Spleen (tissue), 11 donors: ENCODE results near the gene DNAAF9. TPM values are rescaled to one million over a fixed set of nuclear protein-coding genes. Genes with fewer than 3 reads are reported as not detected.

Experiments
- DNase-seq: peaks from one replicate; pipeline ENCODE4 v3.0.0-alpha.2; 2020
- H3K27ac ChIP-seq, 8 donors: fragments of 200-600 bp; sonication (generic) in 7 of 8; 1 replicate in 4 of 8; 2 replicates in 4 of 8; pipeline versions ENCODE4 v1.5.0 to v1.8.0; 2016 to 2021; ENCODE audit warnings: inconsistent platforms in 4 of 8, mild to moderate bottlenecking in 4 of 8, moderate library complexity in 1 of 8
- H3K27me3 ChIP-seq, 7 donors: fragments of 200-600 bp; sonication (generic) in 6 of 7; replicated peaks in 1 of 7; 1 replicate in 4 of 7; 2 replicates in 3 of 7; pipeline versions ENCODE4 v1.5.0 to v1.8.0; 2016 to 2021; ENCODE audit warnings: inconsistent platforms in 3 of 7, mild to moderate bottlenecking in 1 of 7
- H3K36me3 ChIP-seq, 6 donors: fragments of 200-600 bp; sonication (generic) in 5 of 6; 1 replicate in 4 of 6; 2 replicates in 2 of 6; pipeline versions ENCODE4 v1.5.0 to v1.8.0; 2016 to 2021; ENCODE audit warnings: inconsistent platforms in 2 of 6
- H3K4me1 ChIP-seq, 6 donors: fragments of 200-600 bp; sonication (generic) in 5 of 6; 1 replicate in 3 of 6; 2 replicates in 3 of 6; pipeline versions ENCODE4 v1.5.0 to v1.8.0; 2016 to 2021; ENCODE audit warnings: inconsistent platforms in 3 of 6
- H3K4me3 ChIP-seq, 8 donors: fragments of 200-600 bp; sonication (generic) in 7 of 8; 1 replicate in 4 of 8; 2 replicates in 4 of 8; pipeline versions ENCODE4 v1.5.0 to v1.8.0; 2016 to 2021; ENCODE audit warnings: inconsistent platforms in 4 of 8, mild to moderate bottlenecking in 4 of 8, moderate library complexity in 2 of 8
- H3K9me3 ChIP-seq, 8 donors: fragments of 200-600 bp; sonication (generic) in 7 of 8; 1 replicate in 4 of 8; 2 replicates in 4 of 8; pipeline versions ENCODE4 v1.5.0 to v1.8.0; 2016 to 2021; ENCODE audit warnings: inconsistent platforms in 4 of 8
- POLR2A ChIP-seq, 3 donors: fragments of 450-650 bp; IDR thresholded peaks; one replicate each; pipeline ENCODE4 v1.5.1; 2017; ENCODE audit warnings: antibody characterized with exemption in 3 of 3, mild to moderate bottlenecking in 1 of 3
- POLR2AphosphoS5 ChIP-seq, 3 donors: sonication (generic); formaldehyde crosslinking; IDR thresholded peaks; one replicate each; pipeline ENCODE4 v1.5.1; 2017; ENCODE audit warnings: antibody characterized with exemption in 3 of 3
- WGBS, 5 donors: extraction: QIAGEN DNeasy Blood & Tissue Kit in 3 of 5; methylation state at CpG; one replicate each; pipeline versions ENCODE4 v1.1.5 to v1.1.7; 2013 to 2018; 5-methylcytosine and 5-hydroxymethylcytosine counted together
- intact Hi-C: fragments of 100-400 bp; cut with DNase I; formaldehyde crosslinking; loops from one replicate; pipeline ENCODE4 v1.15.0; 2023; ENCODE audit warnings: low total_unique reads
- polyA plus RNA-seq, 3 donors: library from polyadenylated mRNA; stranded (reverse); fragments of 200-250 nt; gene quantifications; one replicate each; pipeline ENCODE4 v1.2.1, GENCODE V29; 2013
- total RNA-seq, 7 donors: library from RNA; depleted of rRNA in 3 of 7; stranded (reverse); fragments of >200 nt in 3 of 7; fragmentation: NEBNext Ultra II Directional in 4 of 7; extraction: Animal tissue kit (Norgen Biotek cat#: 25700) in 4 of 7; gene quantifications; one replicate each; pipeline versions ENCODE4 v1.1.0 to v1.2.1, GENCODE V29; 2016 to 2021
- TF ChIP-seq, protein P1 (sequence below), 11 experiments: fragments of 200-600 bp in 7 of 11; fragments of 450-650 bp in 4 of 11; sonication (generic) in 4 of 11; IDR thresholded peaks in 8 of 11; conservative IDR thresholded peaks in 3 of 11; 1 replicate in 7 of 11; 2 replicates in 4 of 11; pipeline versions ENCODE4 v1.4.0 to v1.8.0; 2016 to 2021; ENCODE audit warnings: antibody characterized with exemption in 11 of 11, inconsistent platforms in 4 of 11, mild to moderate bottlenecking in 1 of 11
- donor health status: healthy with polysubstance abuse.
- donor health status: DM: no; HTN: no; CAD: no; lungs with moderate emphysema.
- donor health status: DM: no; HTN: no; CAD: no.
- donor health status: Bipolar disorder and iron deficiency.
- donor health status: healthy.
- donor health status: DM: no; HTN: no; CAD: no.
- donor health status: DM: yes; HTN: yes; CAD: no.

Gene DNAAF9
- total and polyA plus RNA-seq, 10 donors: 1.8 to 21.4 (median 16.4) TPM

DNA sequence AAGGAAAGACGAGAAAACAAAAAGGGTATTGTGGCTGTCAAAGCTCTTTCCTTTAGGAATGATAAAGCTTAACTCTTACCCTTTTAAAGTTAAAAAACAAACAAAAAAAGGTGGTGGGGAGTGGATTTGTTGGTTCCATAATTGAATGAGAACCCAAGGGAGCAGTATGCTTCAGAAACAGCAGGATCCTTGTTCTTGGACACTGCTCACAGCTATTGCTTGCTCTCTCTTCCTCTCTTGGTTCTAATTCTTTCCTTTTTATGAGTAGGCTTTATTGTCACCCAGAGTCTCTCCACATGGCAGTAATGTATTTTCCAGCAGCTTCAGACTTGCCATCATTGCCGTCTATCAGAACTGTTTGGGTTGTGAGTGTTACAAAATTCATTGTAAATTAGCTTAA lies 44.7 kb upstream of the DNAAF9 start:
- Histone ChIP-seq H3K27ac (no peak overlapping the region), H3K4me3 (no peak overlapping the region), H3K36me3 (no peaks in the 10 kb centered on the region), H3K4me1 (no peaks in the 10 kb centered on the region), H3K9me3 (no peaks in the 10 kb centered on the region), H3K27me3 (no peaks in the 10 kb centered on the region)
- TF ChIP-seq POLR2A (IDR thresholded peaks at IDR 0.05) (no peak), POLR2AphosphoS5 (IDR thresholded peaks at IDR 0.05) (no peak)
- TF ChIP-seq, protein P1, sequence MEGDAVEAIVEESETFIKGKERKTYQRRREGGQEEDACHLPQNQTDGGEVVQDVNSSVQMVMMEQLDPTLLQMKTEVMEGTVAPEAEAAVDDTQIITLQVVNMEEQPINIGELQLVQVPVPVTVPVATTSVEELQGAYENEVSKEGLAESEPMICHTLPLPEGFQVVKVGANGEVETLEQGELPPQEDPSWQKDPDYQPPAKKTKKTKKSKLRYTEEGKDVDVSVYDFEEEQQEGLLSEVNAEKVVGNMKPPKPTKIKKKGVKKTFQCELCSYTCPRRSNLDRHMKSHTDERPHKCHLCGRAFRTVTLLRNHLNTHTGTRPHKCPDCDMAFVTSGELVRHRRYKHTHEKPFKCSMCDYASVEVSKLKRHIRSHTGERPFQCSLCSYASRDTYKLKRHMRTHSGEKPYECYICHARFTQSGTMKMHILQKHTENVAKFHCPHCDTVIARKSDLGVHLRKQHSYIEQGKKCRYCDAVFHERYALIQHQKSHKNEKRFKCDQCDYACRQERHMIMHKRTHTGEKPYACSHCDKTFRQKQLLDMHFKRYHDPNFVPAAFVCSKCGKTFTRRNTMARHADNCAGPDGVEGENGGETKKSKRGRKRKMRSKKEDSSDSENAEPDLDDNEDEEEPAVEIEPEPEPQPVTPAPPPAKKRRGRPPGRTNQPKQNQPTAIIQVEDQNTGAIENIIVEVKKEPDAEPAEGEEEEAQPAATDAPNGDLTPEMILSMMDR (IDR thresholded peaks at IDR 0.05 in 8 of 11, conservative IDR thresholded peaks at IDR 0.05 in 3 of 11): no peak
- 85 to 98% (median 94%) methylated on average over 2 of the region's 2 CpGs for WGBS, 5 donors
- intact Hi-C loops: no loop called here
- no peak for DNase-seq

DNA sequence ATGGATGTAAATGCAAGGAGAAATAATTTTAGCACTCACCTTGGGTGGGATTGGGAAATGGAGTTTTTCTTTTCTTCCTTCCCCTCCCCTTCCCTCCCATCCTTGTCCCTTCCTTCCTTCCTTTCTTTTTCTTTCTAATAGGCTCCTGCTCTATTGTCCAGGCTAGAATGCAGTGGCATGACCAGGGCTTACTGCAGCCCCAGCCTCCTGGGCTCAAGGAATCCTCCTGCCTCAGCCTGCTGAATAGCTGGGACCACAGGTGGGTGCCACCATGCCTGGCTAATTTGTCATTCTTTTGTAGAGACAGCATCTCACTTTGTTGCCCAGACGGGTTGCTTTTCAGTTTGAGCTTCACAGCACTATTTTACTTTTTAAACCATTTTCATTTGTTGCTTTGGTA lies 41.9 kb upstream of the DNAAF9 start:
- H3K4me1 ChIP-seq: no peaks in the 10 kb centered on the region
- TF ChIP-seq, protein P1 (IDR thresholded peaks at IDR 0.05 in 8 of 11, conservative IDR thresholded peaks at IDR 0.05 in 3 of 11): no peak
- TF ChIP-seq POLR2A (IDR thresholded peaks at IDR 0.05) (no peak), POLR2AphosphoS5 (IDR thresholded peaks at IDR 0.05) (no peak)
- DNase-seq: no peak
- intact Hi-C loops: no loop called here
- no peaks in the 10 kb centered on the region for H3K9me3 ChIP-seq
- no peak overlapping the region for H3K4me3 ChIP-seq
- 74 to 83% (median 76%) methylated on average over 1 of the region's 1 CpG for WGBS, 5 donors
- no peaks in the 10 kb centered on the region for H3K36me3 ChIP-seq
- no peaks in the 10 kb centered on the region for H3K27me3 ChIP-seq
- H3K27ac ChIP-seq: no peak overlapping the region

DNA sequence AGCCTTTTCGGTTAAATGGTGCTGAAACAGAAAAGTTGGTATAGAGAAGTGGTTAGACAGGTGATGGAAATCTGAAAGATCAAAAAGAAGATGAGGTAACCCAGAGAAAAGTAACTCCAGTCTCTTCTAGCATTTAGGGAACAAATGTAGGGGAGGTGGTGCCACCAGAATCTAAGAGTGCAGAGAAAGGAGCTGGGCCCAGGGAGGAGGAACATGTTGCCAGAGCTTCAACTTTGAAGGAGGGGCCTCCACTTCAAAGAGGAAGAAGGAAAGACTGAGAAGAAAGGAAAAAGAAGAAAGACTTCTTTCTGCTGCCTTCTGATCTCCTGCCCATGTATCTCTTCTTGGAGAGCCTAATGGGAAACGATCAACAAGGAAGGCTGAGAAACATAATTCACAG lies 39.9 kb upstream of the DNAAF9 start:
- H3K27me3 ChIP-seq: no peaks in the 10 kb centered on the region

GRCh38 chr20:3446779-3447178 lies 39.3 kb upstream of the DNAAF9 start:
- Histone ChIP-seq H3K36me3 (no peaks in the 10 kb centered on the region), H3K9me3 (no peaks in the 10 kb centered on the region), H3K27ac (no peak overlapping the region), H3K4me1 (no peaks in the 10 kb centered on the region), H3K27me3 (no peaks in the 10 kb centered on the region), H3K4me3 (no peak overlapping the region)
- TF ChIP-seq, protein P1 (IDR thresholded peaks at IDR 0.05 in 8 of 11, conservative IDR thresholded peaks at IDR 0.05 in 3 of 11): no peak
- TF ChIP-seq POLR2A (IDR thresholded peaks at IDR 0.05) (no peak), POLR2AphosphoS5 (IDR thresholded peaks at IDR 0.05) (no peak)
- intact Hi-C loops: no loop called here
- DNase-seq: no peak
- 89 to 94% (median 92%) methylated on average over 8 of the region's 8 CpGs for WGBS, 5 donors

More for the DNA sequence above, 39.9 kb upstream of the DNAAF9 start:
- Histone ChIP-seq H3K9me3 (no peaks in the 10 kb centered on the region), H3K27ac (no peak overlapping the region), H3K4me3 (no peak overlapping the region), H3K4me1 (no peaks in the 10 kb centered on the region), H3K36me3 (no peaks in the 10 kb centered on the region)
- WGBS, 5 donors: 75 to 87% (median 84%) methylated on average over 2 of the region's 2 CpGs
- intact Hi-C loops: no loop called here
- no peak for DNase-seq
- TF ChIP-seq, protein P1 (IDR thresholded peaks at IDR 0.05 in 8 of 11, conservative IDR thresholded peaks at IDR 0.05 in 3 of 11): no peak
- TF ChIP-seq POLR2AphosphoS5 (IDR thresholded peaks at IDR 0.05) (no peak), POLR2A (IDR thresholded peaks at IDR 0.05) (no peak)
